HCT116 (cell line): ENCODE measurements around the gene VPS41. TPM values are rescaled to one million over a fixed set of nuclear protein-coding genes. Genes with fewer than 3 reads are reported as not detected.

Experiments
- ATAC-seq: fragments of 200-7000 bp; cut with Tn5 transposase; 2 replicates; pipeline ENCODE4 v1.9.1; 2020; ENCODE audit warnings: mild to moderate bottlenecking, moderate library complexity
- BruUV-seq: library from RNA; stranded (reverse); fragments of 400-500 nt; replicated peaks from 2 replicates; lab custom pipeline; 2021; lab: Mats Ljungman, UMichigan
- CTCF ChIA-PET: fragments of 300-600 bp; sonication (Branson Sonifier 250); formaldehyde crosslinking; loops from one replicate; lab custom pipeline; 2021; ENCODE audit warnings: antibody characterized with exemption; lab: Charles Lee
- POLR2A ChIA-PET: fragments of 300-600, 350-600 bp; sonication (Branson Sonifier 250); formaldehyde crosslinking; loops from one replicate; lab custom pipeline; 2021; ENCODE audit warnings: antibody characterized with exemption; lab: Charles Lee
- RAD21 ChIA-PET, 2 experiments: fragments of 300-600 bp; sonication (Branson Sonifier 250); formaldehyde crosslinking; loops; one replicate each; lab custom pipeline; 2023; ENCODE audit warnings: low total read pairs in 2 of 2; ENCODE audit not compliant: uncharacterized antibody in 2 of 2, unreplicated experiment in 2 of 2, low non-redundant PET in 1 of 2; lab: Charles Lee
- DNase-seq: peaks from one replicate; pipeline ENCODE4 v3.0.0-alpha.2; 2010; ENCODE audit warnings: low read depth, low spot score
- H2AFZ ChIP-seq: fragments of 200-600 bp; shearing (Covaris generic), sonication (generic); 2 replicates; pipeline ENCODE4 v1.6.1; 2017; ENCODE audit warnings: low read depth, mixed run types, mixed read lengths, antibody characterized with exemption, low read length; ENCODE audit not compliant: poor library complexity, severe bottlenecking
- H3K27ac ChIP-seq: 2 replicates; pipeline ENCODE4 v1.5.1; 2012; ENCODE audit warnings: low read depth, low read length
- H3K27me3 ChIP-seq: fragments of 200-600 bp; sonication (generic); 2 replicates; pipeline ENCODE4 v1.6.1; 2016; ENCODE audit warnings: mixed run types, low read length, mixed read lengths; ENCODE audit not compliant: insufficient read depth
- H3K36me3 ChIP-seq, 2 experiments: fragments of 200-500 bp in 1 of 2; fragments of 200-600 bp in 1 of 2; sonication (Bioruptor generic) in 1 of 2; sonication (generic) in 1 of 2; 2 replicates each; pipeline versions ENCODE4 v1.5.1 to v1.6.1; 2014 to 2016; ENCODE audit warnings: low read length in 2 of 2, inconsistent platforms in 1 of 2, mixed read lengths in 1 of 2, mixed run types in 1 of 2; ENCODE audit not compliant: insufficient read depth in 2 of 2, control insufficient read depth in 1 of 2
- H3K4me1 ChIP-seq, 2 experiments: fragments of 200-600 bp in 1 of 2; sonication (generic) in 1 of 2; 2 replicates each; pipeline versions ENCODE4 v1.5.1 to v1.6.1; 2012 to 2017; ENCODE audit warnings: low read length in 2 of 2, inconsistent platforms in 1 of 2, mild to moderate bottlenecking in 1 of 2, mixed read lengths in 1 of 2, mixed run types in 1 of 2, moderate library complexity in 1 of 2; ENCODE audit not compliant: insufficient read depth in 2 of 2, control insufficient read depth in 1 of 2
- H3K4me2 ChIP-seq: fragments of 200-600 bp; sonication (generic); 2 replicates; pipeline ENCODE4 v1.6.1; 2017; ENCODE audit warnings: mixed run types, low read length, mixed read lengths
- H3K4me3 ChIP-seq, 2 experiments: fragments of 200-600 bp in 1 of 2; sonication (generic) in 1 of 2; replicated peaks in 1 of 2; 2 replicates each; pipeline ENCODE4 v1.5.1; 2011 to 2016; ENCODE audit warnings: low read length in 2 of 2, control low read depth in 1 of 2, low read depth in 1 of 2, mild to moderate bottlenecking in 1 of 2, mixed read lengths in 1 of 2, mixed run types in 1 of 2
- H3K79me2 ChIP-seq: fragments of 200-600 bp; sonication (generic); 2 replicates; pipeline ENCODE4 v1.6.1; 2017; ENCODE audit warnings: mild to moderate bottlenecking, mixed run types, low read length, moderate library complexity, mixed read lengths; ENCODE audit not compliant: insufficient read depth
- H3K9ac ChIP-seq: fragments of 200-600 bp; sonication (generic); 2 replicates; pipeline ENCODE4 v1.6.1; 2016; ENCODE audit warnings: low read length, mixed read lengths
- H3K9me2 ChIP-seq: fragments of 200-600 bp; sonication (generic), shearing (Covaris generic); 2 replicates; pipeline ENCODE4 v1.6.1; 2017; ENCODE audit warnings: mixed run types, mild to moderate bottlenecking, moderate library complexity; ENCODE audit not compliant: insufficient read depth
- H3K9me3 ChIP-seq, 2 experiments: fragments of 200-500 bp in 1 of 2; fragments of 200-600 bp in 1 of 2; sonication (Bioruptor generic) in 1 of 2; sonication (generic) in 1 of 2; 2 replicates each; pipeline ENCODE4 v1.6.1; 2014 to 2017; ENCODE audit warnings: low read length in 2 of 2, mixed read lengths in 2 of 2, inconsistent platforms in 1 of 2, low read depth in 1 of 2, mild to moderate bottlenecking in 1 of 2, mixed run types in 1 of 2, moderate library complexity in 1 of 2; ENCODE audit not compliant: control insufficient read depth in 1 of 2, insufficient read depth in 1 of 2
- H4K20me1 ChIP-seq: fragments of 200-600 bp; sonication (generic), shearing (Covaris generic); 2 replicates; pipeline ENCODE4 v1.6.1; 2017; ENCODE audit warnings: mixed run types, mild to moderate bottlenecking, moderate library complexity; ENCODE audit not compliant: insufficient read depth
- CBX3 ChIP-seq: IDR thresholded peaks from 2 replicates; pipeline ENCODE4 v1.6.1; 2012; ENCODE audit warnings: low read depth
- CEBPB ChIP-seq: IDR thresholded peaks from 2 replicates; pipeline ENCODE4 v1.6.1; 2012; ENCODE audit warnings: low read depth
- EZH2 ChIP-seq: fragments of 200-600 bp; sonication (generic); IDR thresholded peaks from 2 replicates; pipeline ENCODE4 v1.6.1; 2017; ENCODE audit warnings: antibody characterized with exemption, mixed run types
- EZH2phosphoT487 ChIP-seq: fragments of 200-600 bp; IDR thresholded peaks from 2 replicates; pipeline ENCODE4 v1.6.1; 2018; ENCODE audit warnings: antibody characterized with exemption, borderline replicate concordance
- JUND ChIP-seq: IDR thresholded peaks from 2 replicates; pipeline ENCODE4 v1.6.1; 2012
- MAX ChIP-seq: IDR thresholded peaks from 2 replicates; pipeline ENCODE4 v1.6.1; 2012
- POLR2A ChIP-seq: IDR thresholded peaks from 2 replicates; pipeline ENCODE4 v1.7.0; 2011; ENCODE audit warnings: borderline replicate concordance; ENCODE audit not compliant: insufficient read depth, insufficient read length; ENCODE audit errors: extremely low read depth
- SIN3A ChIP-seq: IDR thresholded peaks from 2 replicates; pipeline ENCODE4 v1.6.1; 2012; ENCODE audit warnings: low read depth
- SP1 ChIP-seq: IDR thresholded peaks from 2 replicates; pipeline ENCODE4 v1.6.1; 2012; ENCODE audit warnings: low read depth
- SRF ChIP-seq: IDR thresholded peaks from 2 replicates; pipeline ENCODE4 v1.6.1; 2012; ENCODE audit warnings: low read depth
- TCF7L2 ChIP-seq: IDR thresholded peaks from 2 replicates; pipeline ENCODE4 v1.7.0; 2011; ENCODE audit warnings: borderline replicate concordance, inconsistent platforms; ENCODE audit not compliant: insufficient read depth, insufficient read length; ENCODE audit errors: extremely low read depth
- YY1 ChIP-seq: IDR thresholded peaks from 2 replicates; pipeline ENCODE4 v1.6.1; 2011; ENCODE audit warnings: low read length, low read depth, moderate library complexity, mild to moderate bottlenecking; ENCODE audit not compliant: insufficient replicate concordance; ENCODE audit errors: extremely low read depth
- ZFX ChIP-seq: fragments of 450-650 bp; IDR thresholded peaks from 2 replicates; pipeline ENCODE4 v1.6.1; 2017
- ZNF274 ChIP-seq: fragments of 200-500 bp; sonication (Bioruptor generic); IDR thresholded peaks from 2 replicates; pipeline ENCODE4 v1.6.1; 2014; ENCODE audit warnings: mild to moderate bottlenecking, low read depth, low read length, inconsistent platforms
- intact Hi-C: fragments of 100-400 bp; cut with micrococcal nuclease; formaldehyde crosslinking; loops from 2 replicates; pipeline ENCODE4 v1.10.0; 2022
- total RNA-seq: library from RNA; stranded (reverse); gene quantifications from one replicate; pipeline ENCODE4 v1.2.1, GENCODE V29; 2021; ENCODE audit not compliant: unreplicated experiment
- TF ChIP-seq, protein P1 (sequence below): IDR thresholded peaks from 2 replicates; pipeline ENCODE4 v1.6.1; 2011; ENCODE audit warnings: mild to moderate bottlenecking, low read length, moderate library complexity; ENCODE audit not compliant: insufficient replicate concordance; ENCODE audit errors: extremely low read depth

VPS41 gene
- total RNA-seq, 1 experiment from 2014 or later: 72.2 TPM

DNA sequence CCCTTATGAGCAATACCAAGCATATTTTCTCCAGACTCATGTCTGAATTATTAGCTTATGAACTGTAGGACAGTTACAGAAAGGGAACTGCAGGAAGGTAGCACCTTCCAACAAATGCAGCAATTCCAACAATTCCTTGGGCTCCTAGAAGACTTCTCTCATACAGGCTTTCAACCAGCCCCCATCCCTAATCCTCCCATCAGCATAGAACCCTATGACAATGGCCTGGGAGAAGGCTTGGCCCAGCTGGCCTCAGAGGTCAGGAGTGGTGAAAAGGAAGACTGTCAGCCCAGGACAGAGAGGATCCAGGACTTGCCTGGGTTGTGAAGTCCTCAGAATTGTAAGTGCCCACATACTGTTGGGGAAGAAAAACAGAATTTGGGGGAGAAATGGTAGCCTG, 5.9 kb downstream of the VPS41 start:
- POLR2A ChIA-PET: no interaction called here
- ATAC-seq (no peak), DNase-seq (no peak)
- intact Hi-C loops: no loop called here
- no peak overlapping the region for H3K4me3 ChIP-seq
- H3K27me3 ChIP-seq: no peaks in the 10 kb centered on the region
- no peak overlapping the region for H3K4me2 ChIP-seq
- no peak overlapping the region for H2AFZ ChIP-seq
- BruUV-seq: no TSS peak
- no peak overlapping the region for H3K9ac ChIP-seq
- RAD21 ChIA-PET: no interaction called here
- peaks cover 8% of the 10 kb centered on the region for H3K79me2 ChIP-seq
- CTCF ChIA-PET: no interaction called here
- H3K4me1 ChIP-seq: peaks cover 0 to under 1% of the 10 kb centered on the region in 2 experiments; a peak in 1 of 4 replicates
- no peak overlapping the region for H3K27ac ChIP-seq
- no peak for TF ChIP-seq YY1
- TF ChIP-seq, protein P1, sequence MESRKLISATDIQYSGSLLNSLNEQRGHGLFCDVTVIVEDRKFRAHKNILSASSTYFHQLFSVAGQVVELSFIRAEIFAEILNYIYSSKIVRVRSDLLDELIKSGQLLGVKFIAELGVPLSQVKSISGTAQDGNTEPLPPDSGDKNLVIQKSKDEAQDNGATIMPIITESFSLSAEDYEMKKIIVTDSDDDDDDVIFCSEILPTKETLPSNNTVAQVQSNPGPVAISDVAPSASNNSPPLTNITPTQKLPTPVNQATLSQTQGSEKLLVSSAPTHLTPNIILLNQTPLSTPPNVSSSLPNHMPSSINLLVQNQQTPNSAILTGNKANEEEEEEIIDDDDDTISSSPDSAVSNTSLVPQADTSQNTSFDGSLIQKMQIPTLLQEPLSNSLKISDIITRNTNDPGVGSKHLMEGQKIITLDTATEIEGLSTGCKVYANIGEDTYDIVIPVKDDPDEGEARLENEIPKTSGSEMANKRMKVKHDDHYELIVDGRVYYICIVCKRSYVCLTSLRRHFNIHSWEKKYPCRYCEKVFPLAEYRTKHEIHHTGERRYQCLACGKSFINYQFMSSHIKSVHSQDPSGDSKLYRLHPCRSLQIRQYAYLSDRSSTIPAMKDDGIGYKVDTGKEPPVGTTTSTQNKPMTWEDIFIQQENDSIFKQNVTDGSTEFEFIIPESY: no peak
- TF ChIP-seq EZH2: no peak
- TF ChIP-seq POLR2A: no peak
- TF ChIP-seq SP1: no peak
- no peaks in the 10 kb centered on the region for H3K9me3 ChIP-seq
- H4K20me1 ChIP-seq: no peaks in the 10 kb centered on the region
- no peaks in the 10 kb centered on the region for H3K9me2 ChIP-seq
- H3K36me3 ChIP-seq: no peaks in the 10 kb centered on the region

DNA sequence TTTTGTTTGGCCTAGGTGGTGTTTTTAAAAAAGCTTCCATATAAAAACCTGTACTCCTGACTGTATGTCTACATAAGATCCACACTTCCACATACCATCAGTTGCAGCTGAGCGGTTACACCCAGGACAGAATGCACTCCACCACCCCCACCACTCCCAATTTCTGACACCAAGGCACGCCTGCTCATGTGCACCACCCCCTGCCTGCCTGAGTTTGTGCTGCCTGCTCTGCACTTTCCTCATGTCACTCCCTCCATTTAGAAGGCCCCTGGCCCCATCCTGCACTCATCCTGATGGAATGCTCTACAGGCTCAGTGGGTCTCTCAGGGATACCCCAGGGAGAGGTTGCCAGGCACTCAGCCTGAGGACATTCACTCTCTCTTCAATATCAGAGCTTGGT, 6.5 kb downstream of the VPS41 start:
- Histone ChIP-seq H3K79me2 (peaks cover 5% of the 10 kb centered on the region; the same call in 1 of the 2 replicates), H3K9ac (no peak overlapping the region), H3K36me3 (no peaks in the 10 kb centered on the region), H3K27me3 (no peaks in the 10 kb centered on the region), H4K20me1 (no peaks in the 10 kb centered on the region), H3K9me3 (no peaks in the 10 kb centered on the region), H3K4me2 (no peak overlapping the region), H3K9me2 (no peaks in the 10 kb centered on the region), H3K4me3 (no peak overlapping the region), H3K27ac (no peak overlapping the region), H2AFZ (no peak overlapping the region), H3K4me1 (no peaks in the 10 kb centered on the region)
- CTCF ChIA-PET: no interaction called here
- DNase-seq (no peak), ATAC-seq (no peak)
- BruUV-seq: no TSS peak
- RAD21 ChIA-PET: no interaction called here
- intact Hi-C loops: no loop called here
- POLR2A ChIA-PET: no interaction called here
- TF ChIP-seq MAX (no peak), POLR2A (no peak), TCF7L2 (no peak), SRF (no peak), ZNF274 (no peak), JUND (no peak), SIN3A (no peak), EZH2 (no peak), EZH2phosphoT487 (no peak), CEBPB (no peak), YY1 (no peak), CBX3 (no peak), ZFX (no peak)
- TF ChIP-seq, protein P1: no peak
